GM18505 (cell line): Measurements from ENCODE around the gene MST1.
"Not testable (repeated sequence)": the region's sequence is repeated elsewhere in the genome, so short reads cannot be mapped to it uniquely, and the experiment has no call there.

Source experiments
- ATAC-seq: cut with Tn5 transposase; IDR thresholded peaks from one replicate; pipeline ENCODE4 v1.9.1; 2021; ENCODE audit not compliant: unreplicated experiment
- POLR2A ChIP-seq: IDR thresholded peaks from 4 replicates; pipeline ENCODE4 v1.6.1; 2011; ENCODE audit warnings: borderline replicate concordance; ENCODE audit not compliant: insufficient read depth, insufficient read length; ENCODE audit errors: extremely low read depth

MST1 gene

GRCh38 chr3:49701388-49702077 is 12.3 kb upstream of the MST1 start:
- no peak for ATAC-seq
- no peak for TF ChIP-seq POLR2A

- ATAC-seq: no peak
- TF ChIP-seq POLR2A: no peak
These were observed 11.3 kb upstream of the MST1 start for GRCh38 chr3:49700453-49701128.

GRCh38 chr3:49700014-49700413 is 10.7 kb upstream of the MST1 start:
- no peak for ATAC-seq
- TF ChIP-seq POLR2A: no peak

GRCh38 chr3:49699281-49699979 is 10.2 kb upstream of the MST1 start:
- no peak for ATAC-seq
- TF ChIP-seq POLR2A: no peak

- ATAC-seq: not testable (repeated sequence)
These were observed 6.2 kb upstream of the MST1 start for GRCh38 chr3:49695350-49696015.

GRCh38 chr3:49694409-49695070 is 5.3 kb upstream of the MST1 start:
- ATAC-seq: not testable (repeated sequence)

- ATAC-seq: not testable (repeated sequence)
These were observed 2.2 kb upstream of the MST1 start for GRCh38 chr3:49691481-49691880.

GRCh38 chr3:49690856-49691255 is 1.6 kb upstream of the MST1 start:
- ATAC-seq: not testable (repeated sequence)

GRCh38 chr3:49689908-49690624 is 792 bp upstream of the MST1 start:
- peak; percentile 3 for ATAC-seq

- peak; percentile 5 for ATAC-seq
These were observed 782 bp downstream of the MST1 start for GRCh38 chr3:49688338-49689045.

- ATAC-seq: not testable (repeated sequence)
These were observed 1.9 kb downstream of the MST1 start for GRCh38 chr3:49687424-49687795.

GRCh38 chr3:49686769-49687423 is 2.4 kb downstream of the MST1 start:
- not testable (repeated sequence) for ATAC-seq

GRCh38 chr3:49686346-49686745 is 2.9 kb downstream of the MST1 start:
- ATAC-seq: not testable (repeated sequence)

GRCh38 chr3:49685846-49686245 is 3.4 kb downstream of the MST1 start:
- ATAC-seq: not testable (repeated sequence)

GRCh38 chr3:49685103-49685502 is 4.2 kb downstream of the MST1 start:
- ATAC-seq: not testable (repeated sequence)

GRCh38 chr3:49684453-49684852 is 4.8 kb downstream of the MST1 start:
- not testable (repeated sequence) for ATAC-seq
